B cell (primary cell): ENCODE results near the gene FOLR3. TPM values are rescaled to one million over a fixed set of nuclear protein-coding genes. Genes with fewer than 3 reads are reported as not detected.
A peak's percentile ranks its signal among the peaks of the same experiment; 100 is the strongest.

Experiments used
- ATAC-seq: fragments of 200-7000 bp; cut with Tn5 transposase; one replicate; pipeline ENCODE4 v1.10.0; 2021; ENCODE audit warnings: low read depth, mild to moderate bottlenecking, moderate number of reproducible peaks, moderate library complexity
- CTCF ChIA-PET: fragments of 350-600 bp; sonication (Branson Sonifier 250); formaldehyde crosslinking; loops from one replicate; lab custom pipeline; 2021; ENCODE audit warnings: antibody characterized with exemption, inconsistent platforms; lab: Charles Lee
- POLR2A ChIA-PET: fragments of 350-600 bp; sonication (Branson Sonifier 250); formaldehyde crosslinking; loops from one replicate; lab custom pipeline; 2021; ENCODE audit warnings: antibody characterized with exemption; lab: Charles Lee
- DNase-seq: peaks from one replicate; pipeline ENCODE4 v3.0.0; 2013
- H2AFZ ChIP-seq: 2 replicates; pipeline ENCODE4 v1.6.1; 2012; ENCODE audit warnings: mild to moderate bottlenecking, low read depth, low read length; ENCODE audit not compliant: insufficient read depth, poor library complexity, severe bottlenecking
- H3K27ac ChIP-seq, 2 donors: 1 replicate in 1 of 2; 2 replicates in 1 of 2; pipeline ENCODE4 v1.5.1; 2012 to 2013; ENCODE audit warnings: low read length in 2 of 2, mild to moderate bottlenecking in 2 of 2, moderate library complexity in 1 of 2
- H3K27me3 ChIP-seq, 4 experiments: fragments of 200-600 bp in 1 of 4; sonication (generic) in 1 of 4; replicated peaks in 1 of 4; 1 replicate in 2 of 4; 2 replicates in 2 of 4; pipeline versions ENCODE4 v1.6.1 to v1.7.0; 2013 to 2016; ENCODE audit warnings: low read length in 3 of 4, mild to moderate bottlenecking in 2 of 4, mixed read lengths in 1 of 4, moderate library complexity in 1 of 4; ENCODE audit not compliant: insufficient read depth in 4 of 4, control insufficient read depth in 3 of 4; ENCODE audit errors: control extremely low read depth in 1 of 4
- H3K36me3 ChIP-seq, 2 experiments: replicated peaks in 1 of 2; 1 replicate in 1 of 2; 2 replicates in 1 of 2; pipeline versions ENCODE4 v1.6.1 to v1.7.1; 2013; ENCODE audit warnings: low read length in 1 of 2; ENCODE audit not compliant: insufficient read depth in 2 of 2, control insufficient read depth in 1 of 2; ENCODE audit errors: control extremely low read depth in 1 of 2, extremely low read depth in 1 of 2
- H3K4me1 ChIP-seq, 2 donors: fragments of 200-600 bp in 1 of 2; sonication (generic) in 1 of 2; 1 replicate in 1 of 2; 2 replicates in 1 of 2; pipeline versions ENCODE4 v1.5.1 to v1.6.1; 2013 to 2017; ENCODE audit warnings: low read length in 2 of 2; ENCODE audit not compliant: control insufficient read depth in 2 of 2, insufficient read depth in 2 of 2
- H3K4me2 ChIP-seq: replicated peaks from 2 replicates; pipeline ENCODE3; 2012; ENCODE audit warnings: mild to moderate bottlenecking, low read depth, low read length; ENCODE audit not compliant: poor library complexity, severe bottlenecking
- H3K4me3 ChIP-seq, 5 experiments: fragments of 200-600 bp in 1 of 5; sonication (generic) in 1 of 5; 1 replicate in 3 of 5; 2 replicates in 2 of 5; pipeline versions ENCODE4 v1.5.1 to v1.7.0; 2011 to 2016; ENCODE audit warnings: low read length in 4 of 5, mild to moderate bottlenecking in 4 of 5, low read depth in 2 of 5, control low read depth in 1 of 5, moderate library complexity in 1 of 5; ENCODE audit not compliant: insufficient read depth in 1 of 5; ENCODE audit errors: control extremely low read depth in 1 of 5, extremely low read depth in 1 of 5
- H3K79me2 ChIP-seq: fragments of 200-600 bp; sonication (generic); one replicate; pipeline ENCODE4 v1.6.0; 2016; ENCODE audit warnings: low read length; ENCODE audit not compliant: control insufficient read depth, insufficient read depth
- H3K9ac ChIP-seq: fragments of 200-600 bp; sonication (generic); 2 replicates; pipeline ENCODE4 v1.6.1; 2017; ENCODE audit warnings: mild to moderate bottlenecking, low read length, moderate library complexity
- H3K9me3 ChIP-seq, 3 donors: one replicate each; pipeline versions ENCODE4 v1.6.1 to v1.7.1; 2013; ENCODE audit warnings: low read length in 2 of 3; ENCODE audit not compliant: control insufficient read depth in 2 of 3, insufficient read depth in 1 of 3; ENCODE audit errors: control extremely low read depth in 1 of 3
- H4K20me1 ChIP-seq: 2 replicates; pipeline ENCODE4 v1.6.0; 2012; ENCODE audit warnings: mild to moderate bottlenecking, low read length; ENCODE audit not compliant: insufficient read depth, control insufficient read depth, poor library complexity, severe bottlenecking
- H3K27ac Mint-ChIP-seq: one replicate; pipeline ENCODE4 v1.8.0; 2021; ENCODE audit warnings: mixed read lengths
- H3K27me3 Mint-ChIP-seq: one replicate; pipeline ENCODE4 v1.8.0; 2021; ENCODE audit warnings: mixed read lengths
- H3K4me1 Mint-ChIP-seq: one replicate; pipeline ENCODE4 v1.8.0; 2021; ENCODE audit warnings: mixed read lengths
- H3K4me3 Mint-ChIP-seq: one replicate; pipeline ENCODE4 v1.8.0; 2021; ENCODE audit warnings: mixed read lengths
- H3K9me3 Mint-ChIP-seq: one replicate; pipeline ENCODE4 v1.8.0; 2022; ENCODE audit warnings: mixed read lengths; ENCODE audit not compliant: insufficient read depth
- EZH2 ChIP-seq: IDR thresholded peaks from 2 replicates; pipeline ENCODE4 v1.6.1; 2012; ENCODE audit warnings: borderline replicate concordance, low read depth, mild to moderate bottlenecking, moderate library complexity, low read length; ENCODE audit not compliant: insufficient read depth, poor library complexity, severe bottlenecking
- WGBS: methylation state at CpG from one replicate; pipeline ENCODE4 v1.1.5; 2013; ENCODE audit warnings: missing lambda C conversion rate; ENCODE audit not compliant: insufficient coverage; 5-methylcytosine and 5-hydroxymethylcytosine counted together
- intact Hi-C: fragments of 100-400 bp; cut with micrococcal nuclease; formaldehyde crosslinking; loops from one replicate; pipeline ENCODE4 v1.10.0; 2022
- polyA plus RNA-seq: library from polyadenylated mRNA; depleted of rRNA; stranded (reverse); fragments of >200 nt; gene quantifications from 2 replicates; pipeline ENCODE4 v1.2.3, GENCODE V29; 2012
- total RNA-seq, 2 donors: library from RNA; stranded (reverse); fragments of 120-200 nt in 1 of 2; gene quantifications; 1 replicate in 1 of 2; 2 replicates in 1 of 2; pipeline versions ENCODE4 v1.2.3 to v1.2.4, GENCODE V29; 2013 to 2022
- TF ChIP-seq, protein P1 (sequence below): fragments of 200-600 bp; IDR thresholded peaks from one replicate; pipeline ENCODE4 v1.8.0; 2022; ENCODE audit warnings: antibody characterized with exemption, mild to moderate bottlenecking

The FOLR3 gene
- total and polyA plus RNA-seq, 2 donors (not counting 1 experiment from before 2014, with no cell fraction given): 0.10 TPM; not detected in 1

GRCh38 chr11:72111300-72112142 lies 24.0 kb upstream of the FOLR3 start:
- ATAC-seq (no peak), DNase-seq (no peak)
- no peaks in the 10 kb centered on the region for H3K9me3 ChIP-seq
- Mint-ChIP-seq H3K9me3 (no peaks in the 10 kb centered on the region), H3K27me3 (peaks cover 9% of the 10 kb centered on the region), H3K4me1 (peaks cover 20% of the 10 kb centered on the region), H3K27ac (peak overlapping the region; percentile 98), H3K4me3 (peak overlapping the region; percentile 93)
- CTCF ChIA-PET: interaction anchor here (0.7 to 3.9 kb wide), 4 partner anchors 13 to 86 kb away, joined by 3 to 14 read pairs (median 6); no protein-coding TSS in a partner anchor
- H3K27ac ChIP-seq: peak overlapping the region; percentile 95
- H3K9ac ChIP-seq: peak overlapping the region; percentile 74
- H2AFZ ChIP-seq: peak overlapping the region; percentile 78
- no peaks in the 10 kb centered on the region for H4K20me1 ChIP-seq
- H3K36me3 ChIP-seq: peaks cover 0 to 24% of the 10 kb centered on the region in 2 experiments
- H3K79me2 ChIP-seq: peaks cover 12% of the 10 kb centered on the region
- TF ChIP-seq, protein P1, sequence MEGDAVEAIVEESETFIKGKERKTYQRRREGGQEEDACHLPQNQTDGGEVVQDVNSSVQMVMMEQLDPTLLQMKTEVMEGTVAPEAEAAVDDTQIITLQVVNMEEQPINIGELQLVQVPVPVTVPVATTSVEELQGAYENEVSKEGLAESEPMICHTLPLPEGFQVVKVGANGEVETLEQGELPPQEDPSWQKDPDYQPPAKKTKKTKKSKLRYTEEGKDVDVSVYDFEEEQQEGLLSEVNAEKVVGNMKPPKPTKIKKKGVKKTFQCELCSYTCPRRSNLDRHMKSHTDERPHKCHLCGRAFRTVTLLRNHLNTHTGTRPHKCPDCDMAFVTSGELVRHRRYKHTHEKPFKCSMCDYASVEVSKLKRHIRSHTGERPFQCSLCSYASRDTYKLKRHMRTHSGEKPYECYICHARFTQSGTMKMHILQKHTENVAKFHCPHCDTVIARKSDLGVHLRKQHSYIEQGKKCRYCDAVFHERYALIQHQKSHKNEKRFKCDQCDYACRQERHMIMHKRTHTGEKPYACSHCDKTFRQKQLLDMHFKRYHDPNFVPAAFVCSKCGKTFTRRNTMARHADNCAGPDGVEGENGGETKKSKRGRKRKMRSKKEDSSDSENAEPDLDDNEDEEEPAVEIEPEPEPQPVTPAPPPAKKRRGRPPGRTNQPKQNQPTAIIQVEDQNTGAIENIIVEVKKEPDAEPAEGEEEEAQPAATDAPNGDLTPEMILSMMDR: no peak
- TF ChIP-seq EZH2: no peak
- WGBS: 3% methylated on average over 8 of the region's 10 CpGs
- H3K27me3 ChIP-seq: peaks cover 0 to 11% (median 0%) of the 10 kb centered on the region in 4 experiments
- H3K4me3 ChIP-seq: peak overlapping the region; percentile 67 to 94 (median 78)
- peaks cover 14 to 19% of the 10 kb centered on the region in 2 donors for H3K4me1 ChIP-seq
- POLR2A ChIA-PET: interaction anchor here (0.6 to 1.8 kb wide), 3 partner anchors 29 to 1846 kb away, joined by 3 to 6 read pairs (median 3); no protein-coding TSS in a partner anchor
- intact Hi-C loops: loop anchor here (1.0 to 2.0 kb wide), 8 partner anchors 8 to 324 kb away; partner anchors contain the start of genes CLPB, LAMTOR1, LRRC51 and NUMA1
- H3K4me2 ChIP-seq: peak overlapping the region; percentile 81
